H1 (cell line): ENCODE measurements around the gene NME8. TPM values are rescaled to one million over a fixed set of nuclear protein-coding genes. Genes with fewer than 3 reads are reported as not detected.

Experiments
- EGR1 ChIP-seq: IDR thresholded peaks from 2 replicates; pipeline ENCODE4 v1.6.1; 2011; ENCODE audit warnings: low read depth, low read length, borderline replicate concordance
- SP4 ChIP-seq: IDR thresholded peaks from 2 replicates; pipeline ENCODE4 v1.6.1; 2012; ENCODE audit warnings: low read length, inconsistent platforms
- TAF7 ChIP-seq: optimal IDR thresholded peaks from 2 replicates; pipeline ENCODE3; 2011; ENCODE audit warnings: low read depth, mild to moderate bottlenecking, inconsistent platforms, low read length, moderate library complexity, borderline replicate concordance
- polyA plus RNA-seq, 7 experiments: library from polyadenylated mRNA; depleted of rRNA in 3 of 7; stranded (reverse) in 5 of 7; unstranded in 2 of 7; fragments of >200 nt in 5 of 7; fragments of 200-250 nt in 2 of 7; gene quantifications; 1 replicate in 5 of 7; 2 replicates in 1 of 7; 4 replicates in 1 of 7; pipeline versions ENCODE4 v1.2.1 to v1.2.3, GENCODE V29; 2011 to 2013; ENCODE audit warnings: missing spikeins in 2 of 7, mixed read lengths in 2 of 7
- total RNA-seq: library from RNA; stranded (reverse); fragmentation: NEBNext Ultra II Directional; extraction: Animal tissue kit (Norgen Biotek cat#: 25700); gene quantifications from 2 replicates; pipeline ENCODE4 v1.2.1, GENCODE V29; 2021

NME8 gene
- total and polyA plus RNA-seq, 2 of the 8 experiments (the other 6 are each of a cell fraction or from before 2014, with no cell fraction given) = 0.22 to 0.44 TPM

DNA sequence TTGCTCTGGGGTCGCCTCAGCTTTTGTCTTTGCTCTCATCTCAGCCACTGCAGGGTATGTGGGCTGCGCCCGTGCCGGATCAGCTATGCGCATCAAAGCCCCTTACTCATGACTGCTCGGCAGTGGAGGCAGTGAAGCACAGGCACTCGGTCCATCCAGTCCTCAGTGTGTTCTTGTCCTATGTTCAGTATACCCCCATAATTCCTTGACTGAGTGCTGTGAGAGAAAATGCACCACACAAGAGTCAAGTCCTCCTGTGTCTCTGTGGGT, 99.5 kb downstream of the NME8 start (continued):
- TF ChIP-seq EGR1 (no peak), SP4 (no peak), TAF7 (no peak)

Other genes starting within 250 kb of the NME8 start
- gene GPR141, start 164.8 kb upstream of the NME8 start, total RNA-seq = 0.25 and 0.45 TPM in 2 replicates
- 0.71 and 1.0 TPM in 2 replicates for gene GPR141, start 164.8 kb upstream of the NME8 start, polyA plus RNA-seq (2011; rRNA removed)
- not detected in 2 replicates for gene SFRP4, start 68.2 kb downstream of the NME8 start, total RNA-seq
- gene SFRP4, start 68.2 kb downstream of the NME8 start, polyA plus RNA-seq (2011; rRNA removed) = 0.03 TPM in 2 replicates
- gene EPDR1, start 72.0 kb downstream of the NME8 start, total RNA-seq = 5.9 and 6.4 TPM in 2 replicates
- 5.6 and 8.2 TPM in 2 replicates for gene EPDR1, start 72.0 kb downstream of the NME8 start, polyA plus RNA-seq (2011; rRNA removed)